HG03558 (cell line): ENCODE measurements around the gene STARD5.
"Not testable (repeated sequence)": the region's sequence is repeated elsewhere in the genome, so short reads cannot be mapped to it uniquely, and the experiment has no call there.

Experiments used
- ATAC-seq: cut with Tn5 transposase; IDR thresholded peaks from one replicate; pipeline ENCODE4 v1.9.1; 2021; ENCODE audit warnings: moderate number of reproducible peaks; ENCODE audit not compliant: unreplicated experiment; ENCODE audit errors: extremely low read depth

The STARD5 gene, protein sequence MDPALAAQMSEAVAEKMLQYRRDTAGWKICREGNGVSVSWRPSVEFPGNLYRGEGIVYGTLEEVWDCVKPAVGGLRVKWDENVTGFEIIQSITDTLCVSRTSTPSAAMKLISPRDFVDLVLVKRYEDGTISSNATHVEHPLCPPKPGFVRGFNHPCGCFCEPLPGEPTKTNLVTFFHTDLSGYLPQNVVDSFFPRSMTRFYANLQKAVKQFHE

DNA sequence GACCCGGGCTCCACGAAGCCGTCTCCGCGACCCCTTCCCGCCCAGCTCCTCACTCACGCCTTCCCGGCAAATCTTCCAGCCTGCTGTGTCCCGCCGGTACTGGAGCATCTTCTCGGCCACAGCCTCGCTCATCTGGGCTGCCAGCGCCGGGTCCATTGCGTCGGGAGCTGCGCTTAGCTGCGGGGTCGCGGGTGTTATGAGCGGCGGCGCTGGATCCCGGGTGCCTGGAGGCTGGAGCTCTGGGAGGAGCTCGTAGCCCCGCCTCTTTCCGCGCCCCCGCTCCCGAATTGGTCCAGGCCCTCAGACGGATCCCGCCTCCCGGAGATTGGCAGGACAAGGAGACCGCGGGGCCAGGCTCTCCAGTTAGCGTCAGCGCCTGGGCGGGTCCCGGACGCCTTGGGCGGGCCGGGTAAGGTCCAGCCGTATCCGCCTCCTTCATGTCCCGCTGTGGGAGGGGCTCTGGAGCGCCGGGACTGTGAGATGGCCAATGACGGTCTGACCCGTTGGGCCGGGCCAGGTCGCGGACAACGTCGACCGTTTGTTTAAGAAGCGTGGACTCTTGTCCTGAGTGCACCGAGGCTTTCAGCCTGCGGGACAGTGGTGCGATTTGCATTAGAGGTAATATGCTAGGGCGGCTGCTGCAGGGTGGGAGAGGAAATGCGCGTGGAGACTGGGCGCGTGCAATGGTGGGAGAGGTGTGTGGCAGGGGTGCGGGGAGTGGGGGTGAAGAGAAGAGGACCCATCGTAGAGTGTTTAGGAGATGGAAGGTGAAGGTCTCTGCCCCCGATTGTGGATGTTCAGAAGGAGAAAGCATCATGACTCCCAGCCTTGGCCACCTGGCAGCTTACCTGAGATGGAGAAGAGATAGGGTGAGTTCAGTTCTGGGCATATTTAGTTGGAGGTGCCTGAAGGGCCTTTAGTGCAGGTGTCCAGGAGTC lies at the start of gene STARD5:
Gene STARD5, minus strand, starts transcription at position 198 of the 938 bp plus-strand sequence. Its CDS starts 42 bp downstream, at position 156.
- ATAC-seq: peak; percentile 97

DNA sequence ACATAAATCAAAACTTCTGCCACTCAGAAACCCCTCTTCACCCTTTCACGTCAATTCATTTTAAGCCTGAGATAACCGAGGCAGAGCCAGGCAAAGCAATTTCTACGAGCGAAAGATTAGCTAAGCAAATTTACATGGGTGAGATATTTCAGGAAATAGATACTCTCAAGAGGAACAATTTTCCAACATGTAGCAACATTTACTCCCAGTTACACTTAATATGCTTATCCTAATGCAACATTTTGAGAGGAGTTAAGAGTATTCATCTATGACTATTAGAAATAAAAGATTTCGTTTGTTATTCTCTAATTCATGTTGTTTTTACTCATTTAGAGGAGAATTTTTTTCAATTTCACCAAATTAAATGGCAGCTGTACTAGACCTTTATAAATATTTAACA lies 49.2 kb upstream of the STARD5 start:
- ATAC-seq: no peak

DNA sequence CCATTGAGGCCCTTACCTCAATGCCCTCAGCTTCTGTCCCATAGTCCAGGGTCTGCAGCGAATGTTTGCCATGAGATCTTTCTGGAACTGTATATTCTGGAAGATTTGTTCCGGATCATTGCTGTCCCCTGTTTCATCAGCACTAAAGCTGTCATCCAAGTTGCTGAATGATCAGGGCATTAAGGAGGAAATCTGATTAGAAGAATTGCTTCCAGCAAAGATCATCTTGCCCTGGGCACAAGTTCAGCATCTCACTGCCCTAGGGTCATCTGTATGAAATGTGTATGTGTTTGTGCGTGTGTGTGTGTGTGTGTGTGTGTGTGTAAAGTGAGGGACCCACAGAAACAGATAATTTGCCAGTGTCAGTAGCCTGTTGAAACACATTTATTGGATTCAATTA lies 48.6 kb upstream of the STARD5 start:
- ATAC-seq: no peak

DNA sequence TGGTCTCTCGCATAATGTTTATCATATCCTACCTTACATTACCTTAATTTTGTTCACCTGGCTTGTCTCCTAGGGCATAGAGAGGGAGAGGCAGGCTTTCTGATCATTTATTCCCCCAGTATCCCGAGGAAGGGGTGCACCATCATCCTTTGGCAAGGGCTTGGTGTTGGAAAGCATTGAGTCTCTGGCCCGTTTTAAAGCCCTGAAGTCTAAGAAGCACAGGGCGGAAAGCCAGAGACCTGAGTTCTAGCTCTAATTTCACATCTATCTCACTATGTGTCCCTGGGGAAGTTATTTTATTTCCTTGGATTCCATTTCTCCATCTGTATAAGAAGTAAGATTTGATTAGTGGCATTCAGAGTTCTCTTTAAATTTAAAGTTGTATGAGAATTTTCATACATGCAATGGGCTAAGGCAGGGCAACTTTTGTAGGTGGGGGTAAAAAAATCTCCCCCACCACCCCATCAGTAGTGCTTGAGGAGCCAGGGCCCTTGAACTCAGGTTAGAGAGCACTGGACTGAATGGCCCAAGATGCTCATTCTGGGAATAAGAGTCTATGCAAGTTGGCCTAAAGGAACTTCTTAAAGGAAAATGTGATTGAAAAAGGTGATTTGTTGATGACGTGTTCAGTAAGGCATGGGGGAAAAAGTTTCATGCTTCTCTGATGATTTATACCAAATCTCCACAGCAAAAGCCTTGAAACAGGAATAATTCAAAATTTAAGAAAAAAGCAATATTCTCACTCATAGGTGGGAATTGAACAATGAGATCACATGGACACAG lies 40.0 kb upstream of the STARD5 start:
- ATAC-seq: no peak

DNA sequence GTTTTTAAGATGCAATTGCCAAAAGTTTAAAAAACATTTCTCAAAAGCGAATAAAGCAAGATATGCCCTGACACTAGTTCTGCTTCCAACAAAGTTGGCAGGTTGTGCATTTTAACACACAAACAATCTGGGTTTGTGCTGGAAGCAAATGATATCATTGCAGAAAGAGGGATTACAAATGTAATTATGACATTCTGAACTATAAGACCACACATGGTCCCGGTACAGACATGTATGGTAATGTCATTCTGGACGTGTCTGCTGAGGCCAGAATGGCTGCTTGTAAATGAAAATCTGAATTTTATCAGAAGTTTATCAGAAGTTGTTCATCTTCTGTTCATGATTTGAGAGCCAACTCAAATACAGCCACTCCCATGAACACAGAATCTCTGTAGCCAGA lies 39.3 kb upstream of the STARD5 start:
- no peak for ATAC-seq

DNA sequence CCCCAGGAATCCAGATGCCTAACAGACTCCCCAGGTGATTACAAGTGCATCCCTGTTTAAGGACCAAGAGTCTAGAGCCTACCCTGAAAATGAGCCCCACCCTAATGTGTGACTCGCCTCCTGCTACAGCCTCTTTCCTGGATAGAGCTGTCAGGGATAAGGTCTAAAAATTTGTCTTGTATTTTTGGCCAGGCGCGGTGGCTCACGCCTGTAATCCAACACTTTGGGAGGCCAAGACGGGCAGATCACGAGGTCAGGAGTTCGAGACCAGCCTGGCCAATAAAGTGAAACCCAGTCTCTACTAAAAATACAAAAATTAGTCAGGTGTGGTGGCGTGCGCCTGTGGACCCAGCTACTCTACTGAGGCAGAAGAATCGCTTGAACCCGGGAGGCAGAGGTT lies 38.8 kb upstream of the STARD5 start:
- no peak for ATAC-seq

DNA sequence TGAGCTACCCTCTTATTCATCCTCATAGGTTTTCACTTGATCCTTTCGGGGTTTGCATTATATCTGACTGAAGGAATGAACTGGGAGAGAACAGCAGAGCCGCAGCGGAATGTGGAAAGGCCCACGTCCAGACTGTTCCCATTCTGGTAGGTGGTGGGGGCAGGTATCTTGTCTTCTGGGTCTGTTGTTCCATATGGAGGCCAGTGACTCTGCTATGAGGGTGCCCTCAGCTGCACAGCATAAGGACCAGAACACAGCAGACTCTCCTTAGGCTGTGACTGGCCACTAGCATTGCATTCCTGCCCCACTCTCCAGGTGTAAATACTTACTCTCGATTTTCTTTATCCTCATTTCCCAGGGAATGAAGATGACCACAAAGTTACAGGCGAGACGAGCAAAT lies 38.0 kb upstream of the STARD5 start:
- no peak for ATAC-seq

DNA sequence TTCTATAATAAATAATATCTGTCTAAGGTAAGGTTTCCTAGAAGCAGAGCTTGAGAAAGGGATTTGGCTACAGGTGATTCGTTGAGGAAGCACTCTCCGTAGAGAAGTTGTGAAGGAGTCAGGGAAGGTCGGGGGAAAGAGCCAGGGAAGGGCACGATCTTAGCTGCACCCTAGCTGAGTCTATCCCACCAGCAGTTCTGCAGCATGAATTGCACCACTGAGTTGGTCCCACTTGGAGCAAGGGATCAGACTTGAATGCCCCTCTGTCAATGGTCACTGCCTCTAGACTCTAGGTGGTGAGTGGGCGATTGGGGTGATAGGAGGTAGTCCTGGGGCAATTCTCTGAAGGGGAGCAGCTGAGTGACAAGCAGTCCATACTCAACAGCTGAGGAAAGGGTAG lies 36.5 kb upstream of the STARD5 start:
- ATAC-seq: no peak

DNA sequence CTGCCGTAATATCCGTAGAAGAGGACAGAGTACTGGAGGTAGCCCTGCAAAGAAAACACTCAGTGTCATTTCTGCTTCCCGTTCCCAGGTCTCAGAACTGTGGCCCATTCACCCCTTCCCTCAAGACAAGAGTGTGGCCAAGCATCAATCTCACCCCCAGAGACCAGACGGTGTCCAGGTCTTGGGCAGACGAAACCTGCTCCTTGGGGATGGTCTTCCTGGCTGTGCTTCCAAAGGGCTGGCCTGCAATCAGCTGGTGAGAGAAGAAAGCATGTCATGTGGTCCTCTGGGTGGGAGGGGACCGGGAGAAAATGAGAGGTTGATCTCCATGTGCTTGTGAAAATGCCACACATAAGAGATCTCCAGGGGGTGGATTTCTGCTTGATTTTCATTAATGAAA lies 34.3 kb upstream of the STARD5 start:
- ATAC-seq: no peak

DNA sequence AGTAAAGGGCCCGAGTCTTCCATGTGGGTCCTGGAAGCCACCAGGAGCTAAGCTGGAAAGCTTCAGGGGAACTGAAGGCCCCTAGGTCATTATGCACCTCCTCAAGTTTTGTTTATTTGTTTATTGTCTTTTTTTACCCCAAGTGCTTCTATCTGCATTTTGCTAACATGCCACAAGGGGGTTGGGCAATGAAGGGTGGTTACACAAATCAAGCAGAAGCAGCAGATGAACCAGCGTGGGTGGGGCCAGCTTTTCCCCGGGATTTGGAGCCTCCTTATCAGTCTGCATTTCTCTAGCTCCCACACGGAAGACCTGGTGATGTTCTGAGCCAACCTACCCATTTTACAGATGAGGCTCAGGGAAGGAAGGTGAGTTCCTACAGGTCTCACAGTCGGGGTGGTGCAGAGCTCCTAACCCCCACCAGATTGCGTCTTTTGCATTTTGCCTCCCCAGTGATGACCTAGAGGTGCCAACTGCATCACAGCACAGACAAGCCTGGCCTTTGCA lies 33.3 kb upstream of the STARD5 start:
- no peak for ATAC-seq

DNA sequence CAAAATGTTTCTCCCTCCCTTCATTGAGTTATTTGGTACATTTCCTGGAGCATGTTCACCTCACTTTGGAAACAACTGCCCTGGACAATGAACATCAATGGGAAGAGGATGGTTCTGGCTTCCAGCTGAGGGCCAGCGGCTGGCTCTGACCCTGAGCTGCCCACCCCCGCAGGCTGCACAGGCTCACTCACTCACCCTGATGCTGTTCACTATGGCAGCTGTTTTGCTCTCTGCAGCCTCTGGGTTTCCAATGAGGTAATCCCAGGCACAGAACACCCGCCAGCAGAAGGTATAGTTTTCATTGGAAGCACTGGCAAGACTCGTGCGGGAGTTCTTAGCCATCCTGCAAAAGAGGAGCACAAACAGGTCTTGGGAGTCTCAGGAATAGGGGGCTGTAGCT lies 32.3 kb upstream of the STARD5 start:
- no peak for ATAC-seq

DNA sequence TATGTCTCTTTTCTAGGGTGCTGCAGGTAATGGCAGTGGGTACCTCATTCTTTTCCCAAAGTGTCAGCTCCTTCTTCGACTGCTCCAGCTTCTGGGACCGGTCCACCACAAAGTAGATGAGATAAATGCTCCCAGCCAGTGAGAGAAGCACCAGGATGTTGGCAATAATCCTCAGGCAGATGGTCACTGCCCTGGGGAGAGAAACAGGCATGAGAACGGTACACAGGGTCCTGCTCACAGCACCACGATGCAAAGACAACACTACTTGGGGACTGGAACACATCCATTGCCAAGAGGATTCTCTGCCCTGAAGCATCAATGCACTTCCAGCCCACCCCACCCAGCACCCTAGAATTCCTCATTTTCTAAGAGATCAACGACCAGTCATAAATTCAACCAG lies 27.7 kb upstream of the STARD5 start:
- no peak for ATAC-seq

DNA sequence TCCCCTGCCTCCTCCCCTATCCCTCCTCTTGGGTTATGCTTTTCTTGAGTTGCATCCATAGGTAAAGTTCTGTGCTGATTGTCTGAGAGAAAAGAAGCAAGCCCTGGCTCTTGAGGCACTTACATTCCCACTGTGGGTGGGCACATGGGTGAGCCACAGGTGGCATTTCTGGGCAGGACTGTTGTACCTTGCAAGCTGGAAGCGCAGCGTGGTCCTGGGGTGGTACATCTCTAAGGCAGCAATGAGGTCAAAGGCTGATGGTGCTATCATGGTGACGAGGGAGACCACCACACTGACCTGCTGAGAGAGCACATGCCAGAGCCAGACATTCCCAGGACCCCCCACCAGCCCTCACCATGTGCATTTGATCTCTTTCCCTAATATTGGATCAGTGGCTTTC lies 25.3 kb upstream of the STARD5 start:
- no peak for ATAC-seq

DNA sequence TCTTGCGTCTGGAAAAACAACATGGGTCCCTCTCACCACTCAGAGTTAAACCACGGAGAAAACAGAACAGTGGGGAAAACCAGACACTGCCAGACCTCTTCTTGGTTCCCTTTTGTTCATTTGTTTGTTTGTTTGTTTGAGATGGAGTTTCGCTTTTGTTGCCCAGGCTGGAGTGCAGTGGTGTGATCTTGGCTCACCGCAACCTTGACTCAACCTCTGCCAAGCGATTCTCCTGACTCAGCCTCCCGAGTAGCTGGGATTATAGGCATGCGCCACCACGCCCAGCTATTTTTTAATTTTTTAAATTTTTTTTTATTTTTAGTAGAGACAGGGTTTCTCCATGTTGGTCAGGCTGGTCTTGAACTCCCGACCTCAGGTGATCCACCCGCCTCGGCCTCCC lies 24.8 kb upstream of the STARD5 start:
- not testable (repeated sequence) for ATAC-seq

DNA sequence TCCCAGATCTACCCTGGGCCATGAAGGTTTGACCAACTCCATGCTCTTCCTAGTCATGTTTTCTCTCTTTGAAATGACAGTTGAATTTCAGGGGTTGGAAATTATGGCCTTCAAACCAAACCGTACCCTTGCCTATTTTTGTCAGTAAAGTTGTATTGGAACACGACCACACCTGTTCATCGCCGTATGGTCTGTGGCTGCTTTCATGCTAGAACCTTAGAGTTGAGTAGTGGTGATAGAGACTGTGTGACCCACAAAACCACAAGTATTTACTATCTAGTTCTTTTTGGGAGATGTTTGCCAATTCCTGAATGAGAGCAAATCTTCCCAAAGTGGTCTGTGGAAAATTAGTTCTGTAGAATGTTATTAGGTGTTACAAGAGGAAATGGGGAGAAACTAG lies 24.0 kb upstream of the STARD5 start:
- ATAC-seq: no peak

DNA sequence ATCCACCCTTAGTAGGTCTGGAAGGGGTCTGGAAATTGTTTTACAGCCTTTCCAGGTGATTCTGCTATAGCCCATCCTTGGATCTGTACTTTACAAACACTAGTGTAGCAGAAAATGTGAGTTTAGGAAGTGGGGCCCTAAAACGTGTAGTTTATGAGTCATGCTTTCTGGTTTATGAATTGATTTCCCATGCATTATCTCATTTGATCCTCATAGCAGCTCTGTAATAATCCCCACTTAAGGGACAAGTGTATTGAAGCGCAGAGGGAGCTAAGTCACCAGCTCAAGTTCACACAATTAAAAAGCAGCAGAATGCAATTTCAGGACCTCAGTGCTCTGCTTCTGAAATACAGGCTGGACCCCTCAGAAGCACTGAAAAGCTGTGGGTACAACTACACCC lies 22.7 kb upstream of the STARD5 start:
- ATAC-seq: no peak

DNA sequence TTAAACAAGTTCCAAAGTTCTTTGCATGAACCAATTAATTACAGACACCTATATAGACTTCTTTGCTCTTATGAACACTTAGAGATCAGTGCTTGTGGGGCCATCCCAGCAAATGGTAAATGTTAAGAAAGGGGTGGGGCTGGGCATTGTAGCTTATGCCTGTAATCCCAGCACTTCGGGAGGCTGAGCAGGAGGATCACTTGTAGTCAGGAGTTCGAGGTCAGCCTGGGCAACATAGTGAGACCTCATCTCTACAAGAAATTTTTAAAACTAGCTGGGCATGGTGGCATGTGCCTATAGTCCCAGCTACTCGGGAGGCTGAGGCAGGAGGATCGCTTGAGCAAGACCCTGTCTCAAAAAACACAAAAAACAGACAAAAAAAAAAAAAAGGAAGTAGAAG lies 19.4 kb upstream of the STARD5 start:
- no peak for ATAC-seq

DNA sequence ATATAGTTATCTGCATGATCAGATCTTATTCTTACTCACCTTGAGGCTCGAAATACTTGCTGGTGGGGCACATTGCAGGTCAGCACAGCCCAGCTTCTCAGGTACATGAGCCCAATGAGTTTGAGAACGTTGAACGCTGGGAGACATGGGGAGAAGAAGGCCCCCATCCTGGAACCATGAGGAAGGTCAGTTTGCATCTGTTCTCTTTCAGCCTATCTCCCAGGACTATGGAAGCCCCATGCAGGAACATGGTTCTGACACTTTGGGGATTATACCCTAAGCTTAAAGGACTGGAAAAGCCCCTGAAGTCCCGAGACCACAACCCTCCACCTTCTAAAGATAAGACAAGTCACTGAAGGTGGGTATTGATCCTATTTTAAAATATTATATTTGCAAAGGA lies 17.4 kb upstream of the STARD5 start:
- no peak for ATAC-seq

DNA sequence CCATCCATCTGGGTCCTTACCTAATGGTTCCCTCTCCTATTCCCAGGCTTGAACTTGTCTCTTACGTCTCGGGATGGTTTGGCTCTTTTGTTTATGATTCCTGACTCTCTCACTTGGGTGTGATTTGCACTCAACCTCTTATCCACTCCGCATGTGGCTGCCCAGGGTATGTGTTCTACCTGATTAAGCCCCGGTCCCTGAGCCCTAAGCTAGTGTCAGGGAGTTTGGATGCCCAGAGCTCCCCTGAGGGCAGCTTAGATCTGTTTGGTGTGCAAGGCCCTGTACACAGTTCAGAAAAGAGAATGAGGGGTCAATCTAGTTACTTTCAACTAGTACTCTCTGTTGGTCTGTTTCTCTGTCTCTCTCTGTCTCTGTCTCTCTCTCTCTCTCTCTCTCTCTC lies 15.9 kb upstream of the STARD5 start:
- ATAC-seq: no peak

DNA sequence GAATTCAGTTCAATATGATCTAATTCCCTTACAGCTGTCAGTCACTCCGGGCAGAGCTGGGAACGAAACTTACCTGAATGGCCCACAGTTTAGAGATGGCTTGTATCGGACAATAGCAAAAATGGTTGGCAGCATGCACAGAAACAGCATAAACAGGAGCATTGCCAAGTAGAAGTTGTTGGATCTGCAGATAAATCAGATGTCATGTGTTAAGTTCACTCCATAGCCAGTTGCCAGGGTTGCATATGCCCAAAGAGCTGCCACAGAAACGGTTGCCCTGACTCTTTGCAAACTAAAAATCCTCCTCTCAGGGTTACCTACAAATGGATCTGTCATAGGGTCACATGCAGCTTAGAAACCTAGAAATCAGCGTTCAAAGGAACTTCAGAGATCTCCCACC lies 15.4 kb upstream of the STARD5 start:
- ATAC-seq: no peak
